Measurements from ENCODE around the gene CBX6. TPM values are rescaled to one million over a fixed set of nuclear protein-coding genes. Genes with fewer than 3 reads are reported as not detected.

CBX6 gene
- total and polyA plus RNA-seq, 9 of the 15 experiments (the other 6 are each of a cell fraction or from before 2014, with no cell fraction given): 0.75 to 31.6 (median 8.0) TPM

- TF ChIP-seq CTBP1 (IDR thresholded peaks at IDR 0.05; ENCODE audit: borderline replicate concordance) (peak; percentile 90), CBX1 (IDR thresholded peaks at IDR 0.05; ENCODE audit: low read depth) (no peak), ZNF589 (CRISPR knock-in tag; IDR thresholded peaks at IDR 0.05; ENCODE audit: low read depth) (no peak), ZNF212 (CRISPR knock-in tag; IDR thresholded peaks at IDR 0.05) (no peak), ZBTB43 (CRISPR knock-in tag; IDR thresholded peaks at IDR 0.05) (no peak), POLR2G (IDR thresholded peaks at IDR 0.05; ENCODE audit: low read depth, low read length) (peak; percentile 66), WHSC1 (IDR thresholded peaks at IDR 0.05; ENCODE audit: low read length) (no peak), GTF2A2 (tag; IDR thresholded peaks at IDR 0.05) (no peak), ZNF12 (CRISPR knock-in tag; IDR thresholded peaks at IDR 0.05) (no peak), ZNF507 (tag; conservative IDR thresholded peaks at IDR 0.05) (no peak), ZNF165 (CRISPR knock-in tag; IDR thresholded peaks at IDR 0.05; ENCODE audit: borderline replicate concordance) (no peak), CHAMP1 (IDR thresholded peaks at IDR 0.05) (no peak), ZNF780A (CRISPR knock-in tag; IDR thresholded peaks at IDR 0.05) (no peak), YY1 (IDR thresholded peaks at IDR 0.05; ENCODE audit: borderline replicate concordance in 1 of 3, control insufficient read depth in 1 of 3, extremely low read depth in 1 of 3, insufficient read depth in 3 of 3, insufficient read length in 1 of 3, insufficient replicate concordance in 2 of 3, low read depth in 1 of 3, low read length in 2 of 3) (peak in 1 of 3 experiments; percentile 63), DMBX1 (CRISPR knock-in tag; IDR thresholded peaks at IDR 0.05; ENCODE audit: borderline replicate concordance) (no peak), NR3C1 (CRISPR knock-in tag; IDR thresholded peaks at IDR 0.05) (no peak), ZNF431 (CRISPR knock-in tag; IDR thresholded peaks at IDR 0.05) (no peak), PML (IDR thresholded peaks at IDR 0.05; ENCODE audit: low read length) (no peak), FIP1L1 (IDR thresholded peaks at IDR 0.05; ENCODE audit: low read depth, low read length, poor library complexity, severe bottlenecking) (peak; percentile 73), FOXA1 (IDR thresholded peaks at IDR 0.05; ENCODE audit: borderline replicate concordance) (no peak), DACH1 (IDR thresholded peaks at IDR 0.05; ENCODE audit: partially characterized antibody) (no peak), ZKSCAN1 (IDR thresholded peaks at IDR 0.05; ENCODE audit: low read depth, low read length) (peak; percentile 11; the same call in 1 of the 2 replicates), ETS2 (tag; IDR thresholded peaks at IDR 0.05; ENCODE audit: borderline replicate concordance, poor library complexity, severe bottlenecking) (no peak)
- TF ChIP-seq, protein P1, sequence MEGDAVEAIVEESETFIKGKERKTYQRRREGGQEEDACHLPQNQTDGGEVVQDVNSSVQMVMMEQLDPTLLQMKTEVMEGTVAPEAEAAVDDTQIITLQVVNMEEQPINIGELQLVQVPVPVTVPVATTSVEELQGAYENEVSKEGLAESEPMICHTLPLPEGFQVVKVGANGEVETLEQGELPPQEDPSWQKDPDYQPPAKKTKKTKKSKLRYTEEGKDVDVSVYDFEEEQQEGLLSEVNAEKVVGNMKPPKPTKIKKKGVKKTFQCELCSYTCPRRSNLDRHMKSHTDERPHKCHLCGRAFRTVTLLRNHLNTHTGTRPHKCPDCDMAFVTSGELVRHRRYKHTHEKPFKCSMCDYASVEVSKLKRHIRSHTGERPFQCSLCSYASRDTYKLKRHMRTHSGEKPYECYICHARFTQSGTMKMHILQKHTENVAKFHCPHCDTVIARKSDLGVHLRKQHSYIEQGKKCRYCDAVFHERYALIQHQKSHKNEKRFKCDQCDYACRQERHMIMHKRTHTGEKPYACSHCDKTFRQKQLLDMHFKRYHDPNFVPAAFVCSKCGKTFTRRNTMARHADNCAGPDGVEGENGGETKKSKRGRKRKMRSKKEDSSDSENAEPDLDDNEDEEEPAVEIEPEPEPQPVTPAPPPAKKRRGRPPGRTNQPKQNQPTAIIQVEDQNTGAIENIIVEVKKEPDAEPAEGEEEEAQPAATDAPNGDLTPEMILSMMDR (IDR thresholded peaks at IDR 0.05 in 2 of 3, conservative IDR thresholded peaks at IDR 0.05 in 1 of 3; ENCODE audit: insufficient read depth in 2 of 3, low read depth in 1 of 3, low read length in 3 of 3): peak in 2 of 3 experiments; percentile 45 to 71; a peak in 4 of 6 replicates
These were observed 28.8 kb downstream of the CBX6 start (continued) for GRCh38 chr22:38843201-38843656.

Data from K562 (cell line).